Measurements from ENCODE around the gene NTRK3.
"Not testable (repeated sequence)": the region's sequence is repeated elsewhere in the genome, so short reads cannot be mapped to it uniquely, and the experiment has no call there.

NTRK3 gene

DNA sequence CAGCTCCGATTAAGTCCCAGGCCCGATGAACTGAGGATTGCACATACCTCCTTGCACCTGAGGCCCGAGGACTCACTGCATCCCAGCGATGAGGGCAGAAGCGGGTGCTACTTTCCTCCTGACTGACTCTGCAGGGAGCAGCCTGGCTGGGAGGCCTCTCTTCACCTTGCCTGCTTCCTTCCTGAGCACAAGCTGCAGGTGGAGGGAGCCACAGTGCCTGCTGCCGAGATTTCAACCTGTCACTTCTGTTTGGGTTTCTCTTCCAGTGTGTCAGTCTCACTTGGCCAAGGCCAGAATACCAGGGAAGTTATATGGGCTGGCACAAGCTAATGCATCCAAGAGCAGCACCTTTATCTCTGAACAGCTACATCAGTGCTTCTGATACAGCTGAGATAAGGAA is 185.4 kb downstream of the NTRK3 start:
- no peak for DNase-seq

DNA sequence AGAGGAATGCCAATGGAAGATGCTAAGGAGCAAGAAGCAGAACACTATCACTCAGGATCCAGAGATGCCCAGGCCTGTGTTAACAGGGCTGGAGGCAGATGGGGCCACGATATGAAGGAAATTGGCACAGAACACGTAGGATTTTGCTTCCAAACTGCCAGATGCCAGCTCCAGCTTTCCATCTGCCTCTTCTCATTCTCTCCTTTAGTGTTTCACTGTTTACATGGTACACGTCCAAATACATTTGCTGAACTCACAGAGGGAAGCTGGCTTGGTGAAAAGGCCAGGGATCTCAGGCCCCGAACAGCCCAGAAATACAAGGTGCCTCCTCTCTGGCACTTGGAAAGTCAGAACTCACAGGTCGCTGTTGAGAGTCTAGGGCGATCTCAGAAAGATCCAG is 187.0 kb downstream of the NTRK3 start:
- DNase-seq, result no peak

DNA sequence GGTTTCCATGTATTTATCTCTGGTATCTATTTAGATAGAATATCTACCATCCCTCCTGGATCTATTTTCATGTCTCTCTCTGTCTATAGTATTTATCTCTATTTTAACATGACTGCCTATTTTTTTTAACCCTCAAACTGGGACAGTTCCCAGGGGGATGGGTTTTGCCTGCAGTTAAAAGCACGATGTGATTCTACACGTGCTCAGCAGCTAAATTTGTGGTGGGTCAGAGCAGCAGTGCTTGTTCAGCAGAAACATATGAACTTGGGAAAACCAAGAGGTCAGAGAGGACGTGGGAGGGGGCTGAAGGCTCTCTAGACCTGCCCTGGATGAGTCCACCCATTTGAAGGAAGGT is 189.2 kb downstream of the NTRK3 start:
- DNase-seq, result no peak

DNA sequence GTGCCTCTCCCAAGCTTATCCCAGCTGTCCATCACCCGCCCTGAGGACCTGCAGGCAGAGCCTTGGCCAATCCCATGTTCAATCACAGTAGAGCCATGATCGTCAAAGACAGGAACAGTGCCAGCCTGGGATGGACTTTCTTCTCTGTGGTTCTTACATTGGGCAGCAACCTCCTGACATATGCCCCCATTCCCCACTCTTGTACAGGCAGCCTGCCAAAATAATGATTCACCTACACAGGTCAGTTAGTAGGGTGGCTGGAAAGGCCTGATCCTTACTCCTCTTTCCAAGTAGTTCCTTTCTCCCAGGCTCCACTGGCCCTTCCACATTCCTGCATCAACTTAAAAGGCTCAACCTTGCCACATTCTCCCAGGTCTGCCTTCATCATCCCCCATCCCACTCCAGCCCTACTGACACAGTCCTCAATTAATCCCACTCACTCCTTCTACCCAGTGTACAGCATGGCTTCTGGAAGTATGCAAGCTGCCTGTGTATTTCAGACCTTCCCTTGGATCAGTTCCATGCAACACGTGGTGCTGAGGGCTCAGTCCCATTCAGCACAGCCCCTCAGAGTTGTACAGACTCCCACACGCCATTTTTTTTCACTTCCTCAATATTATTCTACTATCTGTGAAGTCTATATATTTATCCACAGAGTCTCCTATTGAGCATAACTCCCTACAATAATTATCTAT is 189.8 kb downstream of the NTRK3 start:
- DNase-seq, result no peak

DNA sequence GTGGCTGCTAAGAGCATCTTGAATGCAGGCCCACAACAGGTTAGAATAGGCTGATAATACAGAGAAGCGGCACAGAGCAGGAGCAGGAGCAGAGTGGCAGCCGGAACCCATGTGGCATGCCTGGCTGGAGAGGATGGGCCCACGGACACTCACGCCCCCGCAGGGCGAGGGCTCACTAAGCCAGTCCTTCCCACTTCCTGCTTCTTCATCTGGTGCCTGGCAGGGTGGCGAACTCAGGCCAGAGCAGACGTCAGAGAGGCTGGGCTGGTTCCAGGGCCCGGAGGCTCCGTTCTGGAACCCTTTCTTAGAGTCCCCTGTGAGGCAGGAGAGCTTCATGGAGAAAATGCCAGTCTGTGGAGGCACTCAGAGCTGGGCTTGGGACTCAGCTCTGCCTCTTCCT is 195.1 kb downstream of the NTRK3 start:
- DNase-seq, result no peak

DNA sequence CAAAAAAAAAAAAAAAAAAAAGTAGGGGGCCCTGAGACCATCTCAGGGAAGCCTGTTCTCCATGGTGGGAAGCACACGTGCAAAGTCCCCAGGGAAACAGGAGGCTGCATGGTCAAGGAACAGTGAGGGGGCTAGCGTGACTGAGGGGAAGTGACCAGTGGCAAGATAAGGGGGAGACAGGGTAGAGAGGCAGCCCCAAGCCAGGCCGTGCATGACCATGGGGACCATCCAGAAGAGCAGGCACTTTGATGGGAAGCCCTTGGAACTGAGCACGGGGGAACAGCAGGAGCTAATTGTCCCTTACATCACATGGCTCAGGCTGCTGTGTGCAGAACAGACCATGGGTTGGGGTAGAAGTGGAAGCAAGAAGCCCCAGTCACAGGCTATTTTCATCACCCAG is 196.2 kb downstream of the NTRK3 start:
- DNase-seq, result no peak

DNA sequence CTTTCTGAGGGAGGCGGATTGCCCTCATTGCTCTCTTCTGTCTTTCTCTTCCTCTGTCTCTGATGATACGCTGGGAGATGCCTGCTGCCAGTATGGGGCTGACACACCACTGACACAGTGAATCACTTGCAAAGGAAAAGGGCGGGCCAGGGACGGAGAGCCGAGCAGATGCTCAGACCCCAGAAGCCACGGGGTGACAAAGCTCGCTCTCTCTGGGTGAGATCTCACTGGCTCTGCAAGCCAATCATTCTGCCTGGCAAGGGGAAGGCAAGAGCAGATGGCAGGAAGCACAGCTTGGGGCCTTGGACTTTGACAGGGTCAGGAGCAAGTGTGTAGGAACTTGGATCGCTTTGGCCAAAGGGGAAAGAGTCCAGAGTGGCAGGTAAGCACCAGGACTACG is 198.7 kb downstream of the NTRK3 start:
- DNase-seq, result no peak

DNA sequence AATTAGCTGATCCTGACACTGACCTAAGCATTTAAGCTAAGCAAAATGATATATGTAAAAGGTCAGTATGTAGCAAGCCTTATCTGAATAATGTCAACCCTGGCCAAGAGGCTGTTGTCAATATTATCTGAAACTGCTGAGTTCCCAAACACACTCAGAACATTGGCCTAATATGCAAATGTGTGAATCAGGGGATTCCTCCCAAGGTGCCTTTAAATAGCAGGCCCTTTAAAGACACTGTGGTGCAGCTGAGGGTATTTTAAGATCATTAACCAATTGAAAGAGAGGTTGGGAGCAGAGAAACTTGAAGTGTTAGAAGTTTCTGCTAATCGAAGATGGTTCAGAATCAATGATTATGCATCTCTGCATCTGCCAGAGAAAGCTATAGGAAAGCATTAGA is 207.0 kb downstream of the NTRK3 start:
- no peak for DNase-seq

GRCh38 chr15:88048755-88049154 is 207.8 kb downstream of the NTRK3 start:
- DNase-seq, result no peak

DNA sequence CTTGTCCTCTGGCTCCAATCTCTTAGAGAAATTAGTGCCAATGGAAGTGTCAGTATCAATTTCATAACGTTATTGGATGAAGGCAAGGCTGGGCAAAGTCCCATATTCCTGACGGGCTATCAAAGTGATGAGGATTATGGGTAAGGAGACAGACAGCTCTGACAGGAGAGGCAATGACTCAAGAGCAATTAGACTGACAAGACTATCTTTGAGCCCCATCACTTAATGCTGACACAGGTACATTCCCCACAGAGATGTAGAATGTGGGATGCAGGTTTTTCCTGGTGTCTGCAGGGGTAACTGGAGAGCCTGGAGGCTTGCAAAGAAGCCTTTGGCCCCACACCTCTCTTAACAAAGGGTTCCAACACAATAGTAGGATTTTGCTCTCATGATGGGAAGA is 208.3 kb downstream of the NTRK3 start:
- no peak for DNase-seq

- DNase-seq, result no peak
Observed at GRCh38 chr15:88046576-88047129, 209.9 kb downstream of the NTRK3 start.

- no peak for DNase-seq
Observed at GRCh38 chr15:88043396-88043795, 213.1 kb downstream of the NTRK3 start.

- no peak for DNase-seq
Observed at GRCh38 chr15:88042047-88042446, 214.5 kb downstream of the NTRK3 start.

DNA sequence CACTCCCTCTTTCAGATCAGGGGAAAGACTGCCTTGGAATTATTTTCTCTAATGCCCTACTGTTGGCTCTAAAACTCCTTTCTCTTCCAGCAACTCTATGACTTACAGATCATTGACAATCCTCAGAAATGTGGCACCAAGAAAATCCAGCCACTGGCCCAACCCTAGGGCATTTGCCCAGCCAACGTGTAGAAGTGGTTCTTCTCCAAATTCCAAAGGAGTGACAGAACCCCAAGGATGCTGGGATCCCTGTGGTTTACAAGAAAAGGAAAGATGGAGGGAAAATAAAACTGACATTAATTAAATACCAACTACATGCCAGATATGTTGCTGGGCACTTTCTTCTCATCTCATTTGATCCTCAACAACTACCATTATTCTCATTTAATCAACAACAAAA is 216.0 kb downstream of the NTRK3 start:
- DNase-seq, result no peak

- no peak for DNase-seq
Observed at GRCh38 chr15:88038261-88038660, 218.3 kb downstream of the NTRK3 start.

DNA sequence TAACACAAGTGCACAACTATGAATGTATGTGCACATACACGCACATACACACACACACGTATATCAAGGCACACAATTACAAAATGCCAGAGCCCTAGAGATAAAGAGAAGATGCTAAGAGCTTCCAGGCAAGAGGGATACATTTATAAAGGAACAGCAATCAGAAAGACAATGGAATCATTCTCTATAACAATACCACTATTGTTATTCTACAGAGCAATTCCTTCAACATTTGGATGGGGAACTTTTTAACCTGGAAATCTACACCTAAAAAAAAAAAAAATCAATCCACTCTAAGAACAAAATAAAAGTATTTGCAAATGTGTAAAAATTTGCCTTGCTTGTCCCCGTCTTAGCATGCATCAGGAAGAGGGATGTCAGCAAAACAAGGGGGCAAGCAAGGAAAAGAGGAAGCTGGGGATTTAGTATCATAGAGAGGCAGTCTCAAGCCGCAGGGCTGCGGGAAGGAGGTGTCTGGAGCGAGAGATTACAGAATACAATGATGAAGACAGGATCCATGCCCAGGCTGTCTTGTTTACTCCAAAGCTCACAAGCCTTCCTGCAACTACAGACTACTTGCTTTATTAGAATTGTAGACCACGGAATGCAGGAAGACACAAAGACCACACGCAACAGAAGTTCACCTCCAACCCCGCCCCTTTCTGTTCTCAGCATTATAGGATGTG is 220.2 kb downstream of the NTRK3 start:
- no peak for DNase-seq

- DNase-seq, result no peak
Observed at GRCh38 chr15:88035381-88035780, 221.2 kb downstream of the NTRK3 start.

- DNase-seq, result not testable (repeated sequence)
Observed at GRCh38 chr15:88033421-88033820, 223.1 kb downstream of the NTRK3 start.

- DNase-seq, result no peak
Observed at GRCh38 chr15:88032787-88033186, 223.8 kb downstream of the NTRK3 start.

GRCh38 chr15:88031461-88031860 is 225.1 kb downstream of the NTRK3 start:
- no peak for DNase-seq

GRCh38 chr15:88029696-88030095 is 226.8 kb downstream of the NTRK3 start:
- no peak for DNase-seq

DNA sequence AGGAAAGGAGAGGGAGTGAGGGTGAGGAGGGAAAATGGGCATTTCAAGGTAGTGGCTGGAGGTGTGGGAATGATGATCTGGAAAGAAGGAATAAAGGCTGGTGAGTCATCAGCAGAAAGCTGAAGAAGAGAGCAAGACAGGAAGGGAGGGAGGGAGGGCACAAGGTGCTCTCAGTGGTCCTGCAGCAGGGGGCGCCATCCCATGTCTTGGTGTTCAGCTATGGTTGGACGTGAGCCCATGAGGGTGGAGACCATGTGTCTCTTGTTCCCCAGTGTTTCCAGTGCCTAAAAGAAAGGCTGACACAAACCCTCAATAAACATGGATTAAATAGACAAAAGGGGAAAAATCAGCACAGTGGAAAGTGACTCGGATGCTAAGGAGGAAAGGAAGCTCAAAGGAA is 228.5 kb downstream of the NTRK3 start:
- DNase-seq, result no peak

- DNase-seq, result no peak
Observed at GRCh38 chr15:88023914-88024313, 232.6 kb downstream of the NTRK3 start.

- DNase-seq, result no peak
Observed at GRCh38 chr15:88022716-88023115, 233.8 kb downstream of the NTRK3 start.

GRCh38 chr15:88021601-88022000 is 234.9 kb downstream of the NTRK3 start:
- no peak for DNase-seq
